Measurements from ENCODE around the gene TMEM218. TPM values are rescaled to one million over a fixed set of nuclear protein-coding genes. Genes with fewer than 3 reads are reported as not detected.

Gene TMEM218
- total and polyA plus RNA-seq, 9 donors: 13.0 to 37.3 (median 18.5) TPM

- Histone ChIP-seq H3K27me3 (no peaks in the 10 kb centered on the region), H3K9me3 (no peaks in the 10 kb centered on the region), H3K4me1 (ENCODE audit: insufficient read depth) (no peaks in the 10 kb centered on the region), H3K27ac (no peak overlapping the region), H3K36me3 (no peaks in the 10 kb centered on the region), H3K4me3 (no peak overlapping the region)
- 67 to 73% (median 72%) methylated on average over 5 of the region's 5 CpGs for WGBS, 3 donors
- DNase-seq: no peak
- TF ChIP-seq POLR2A (IDR thresholded peaks at IDR 0.05) (no peak), EP300 (IDR thresholded peaks at IDR 0.05) (no peak), CTCF (IDR thresholded peaks at IDR 0.05) (no peak)
- intact Hi-C loops (cut with DNase I): no loop called here
Observed at GRCh38 chr11:125069796-125070195, 41.6 kb downstream of the TMEM218 start.

- TF ChIP-seq EP300 (IDR thresholded peaks at IDR 0.05): no peak
- no peak for TF ChIP-seq POLR2A (IDR thresholded peaks at IDR 0.05)
- no peak for TF ChIP-seq CTCF (IDR thresholded peaks at IDR 0.05)
- no peaks in the 10 kb centered on the region for H3K4me1 ChIP-seq (ENCODE audit: insufficient read depth)
- H3K4me3 ChIP-seq: no peak overlapping the region
- DNase-seq: no peak
- H3K27me3 ChIP-seq: no peaks in the 10 kb centered on the region
- no peak overlapping the region for H3K27ac ChIP-seq
- whole genome bisulfite sequencing, 3 donors: 77 to 82% (median 79%) methylated on average over 4 of the region's 4 CpGs
- H3K36me3 ChIP-seq: no peaks in the 10 kb centered on the region
- intact Hi-C loops (cut with DNase I): no loop called here
- no peaks in the 10 kb centered on the region for H3K9me3 ChIP-seq
Observed at GRCh38 chr11:125069008-125069407, 42.4 kb downstream of the TMEM218 start.

- intact Hi-C loops (cut with DNase I): no loop called here
- Histone ChIP-seq H3K4me1 (ENCODE audit: insufficient read depth) (peaks cover 5% of the 10 kb centered on the region), H3K9me3 (no peaks in the 10 kb centered on the region), H3K4me3 (no peak overlapping the region), H3K27me3 (no peaks in the 10 kb centered on the region), H3K27ac (no peak overlapping the region), H3K36me3 (no peaks in the 10 kb centered on the region)
- DNase-seq: no peak
- WGBS, 3 donors: 91 to 95% (median 95%) methylated on average over 4 of the region's 4 CpGs
- TF ChIP-seq CTCF (IDR thresholded peaks at IDR 0.05) (no peak), EP300 (IDR thresholded peaks at IDR 0.05) (no peak), POLR2A (IDR thresholded peaks at IDR 0.05) (no peak)
Observed at GRCh38 chr11:125068368-125068767, 43.1 kb downstream of the TMEM218 start.

- WGBS, 3 donors: 61 to 69% (median 64%) methylated on average over 7 of the region's 7 CpGs
- H3K4me1 ChIP-seq (ENCODE audit: insufficient read depth): peaks cover 5% of the 10 kb centered on the region
- no peak overlapping the region for H3K4me3 ChIP-seq
- DNase-seq: no peak
- no peak overlapping the region for H3K27ac ChIP-seq
- no peaks in the 10 kb centered on the region for H3K27me3 ChIP-seq
- H3K36me3 ChIP-seq: no peaks in the 10 kb centered on the region
- no peak for TF ChIP-seq CTCF (IDR thresholded peaks at IDR 0.05)
- no peak for TF ChIP-seq POLR2A (IDR thresholded peaks at IDR 0.05)
- no peak for TF ChIP-seq EP300 (IDR thresholded peaks at IDR 0.05)
- intact Hi-C loops (cut with DNase I): no loop called here
- H3K9me3 ChIP-seq: no peaks in the 10 kb centered on the region
Observed at GRCh38 chr11:125064070-125064469, 47.4 kb downstream of the TMEM218 start.
